ENCODE results near the gene VPS26B. TPM values are rescaled to one million over a fixed set of nuclear protein-coding genes. Genes with fewer than 3 reads are reported as not detected.

Gene VPS26B
- total and polyA plus RNA-seq, 5 donors: 18.7 to 38.0 (median 34.2) TPM

GRCh38 chr11:134206185-134206584 is 18.3 kb upstream of the VPS26B start:
- no peak overlapping the region for H3K4me3 ChIP-seq (ENCODE audit: low read length)
- WGBS: 94% methylated on average over 5 of the region's 5 CpGs
- DNase-seq: no peak
- H3K27me3 ChIP-seq (ENCODE audit: control insufficient read depth, insufficient read depth): no peaks in the 10 kb centered on the region
- no peak overlapping the region for H3K27ac ChIP-seq (ENCODE audit: low read length)
- no peaks in the 10 kb centered on the region for H3K4me1 ChIP-seq (ENCODE audit: control insufficient read depth, insufficient read depth, low read length)
- no peak for ATAC-seq
- intact Hi-C loops (cut with DNase I): no loop called here
- H3K9me3 ChIP-seq (ENCODE audit: control insufficient read depth, low read length): no peaks in the 10 kb centered on the region

DNA sequence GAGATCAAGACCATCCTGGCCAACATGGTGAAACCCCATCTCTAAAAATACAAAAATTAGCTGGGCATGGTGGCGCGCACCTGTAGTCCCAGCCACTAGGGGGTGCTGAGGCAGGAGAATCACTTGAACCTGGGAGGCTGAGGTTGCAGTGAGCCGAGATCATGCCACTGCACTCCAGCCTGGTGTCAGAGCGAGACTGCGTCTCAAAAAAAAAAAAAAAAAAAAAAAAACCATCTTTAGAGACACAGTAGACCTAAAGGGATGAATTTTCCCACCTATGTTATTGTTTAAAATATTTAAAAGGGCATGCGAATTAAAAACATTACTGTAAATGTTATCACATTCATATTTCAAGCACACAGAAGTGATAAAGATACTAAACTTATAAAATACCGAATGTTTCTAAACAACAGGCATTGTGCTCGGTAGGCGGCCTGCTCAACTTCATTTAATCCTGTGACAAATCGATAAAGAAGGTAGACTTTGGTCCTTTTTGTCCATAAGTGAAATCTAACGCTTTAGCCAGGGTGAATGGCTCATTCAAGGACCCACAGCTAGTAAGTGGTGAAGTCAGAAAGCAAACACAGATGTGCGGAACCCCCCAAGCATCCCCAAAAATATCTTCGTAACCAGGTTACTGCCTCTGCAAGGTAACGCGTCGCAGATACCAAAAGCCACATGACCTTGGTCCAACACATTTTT is 16.8 kb upstream of the VPS26B start:
- Histone ChIP-seq H3K27ac (ENCODE audit: low read length) (no peak overlapping the region), H3K27me3 (ENCODE audit: control insufficient read depth, insufficient read depth) (no peaks in the 10 kb centered on the region), H3K9me3 (ENCODE audit: control insufficient read depth, low read length) (no peaks in the 10 kb centered on the region), H3K4me1 (ENCODE audit: control insufficient read depth, insufficient read depth, low read length) (no peaks in the 10 kb centered on the region), H3K4me3 (ENCODE audit: low read length) (no peak overlapping the region)
- intact Hi-C loops (cut with DNase I): no loop called here
- ATAC-seq: no peak
- DNase-seq: peak; percentile 38 to 62 (median 49)
- WGBS: 87% methylated on average over 16 of the region's 16 CpGs

GRCh38 chr11:134215836-134216235 is 8.6 kb upstream of the VPS26B start:
- Histone ChIP-seq H3K9me3 (ENCODE audit: control insufficient read depth, low read length) (no peaks in the 10 kb centered on the region), H3K27ac (ENCODE audit: low read length) (no peak overlapping the region), H3K4me3 (ENCODE audit: low read length) (no peak overlapping the region), H3K4me1 (ENCODE audit: control insufficient read depth, insufficient read depth, low read length) (no peaks in the 10 kb centered on the region), H3K27me3 (ENCODE audit: control insufficient read depth, insufficient read depth) (no peaks in the 10 kb centered on the region)
- intact Hi-C loops (cut with DNase I): no loop called here
- no peak for DNase-seq
- no peak for ATAC-seq
- 94% methylated on average over 7 of the region's 7 CpGs for WGBS

- Histone ChIP-seq H3K4me1 (ENCODE audit: control insufficient read depth, insufficient read depth, low read length) (no peaks in the 10 kb centered on the region), H3K27me3 (ENCODE audit: control insufficient read depth, insufficient read depth) (no peaks in the 10 kb centered on the region), H3K27ac (ENCODE audit: low read length) (no peak overlapping the region), H3K4me3 (ENCODE audit: low read length) (no peak overlapping the region), H3K9me3 (ENCODE audit: control insufficient read depth, low read length) (no peaks in the 10 kb centered on the region)
- 91% methylated on average over 3 of the region's 3 CpGs for WGBS
- intact Hi-C loops (cut with DNase I): no loop called here
- no peak for DNase-seq
- ATAC-seq: no peak
Observed at GRCh38 chr11:134216816-134217215, 7.7 kb upstream of the VPS26B start.

DNA sequence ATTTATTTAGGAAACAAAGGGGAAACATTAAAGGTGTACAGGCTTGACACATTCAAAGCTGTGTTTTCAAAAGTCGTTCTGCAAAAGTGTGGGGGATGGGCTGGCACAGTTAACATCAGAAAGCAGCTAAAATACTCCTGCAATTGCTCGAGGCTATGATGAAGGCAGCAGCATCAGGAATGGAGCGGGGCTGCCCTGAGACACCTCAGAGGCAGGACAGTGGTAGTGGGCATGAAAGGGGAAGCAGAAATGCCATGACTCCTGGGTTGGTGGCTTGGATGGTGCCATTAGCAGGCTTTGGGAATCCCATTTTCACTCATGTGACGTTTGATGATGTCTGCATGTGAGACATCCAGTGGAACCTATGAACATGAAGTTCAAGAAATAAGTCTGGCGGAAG is 1.4 kb upstream of the VPS26B start:
- Histone ChIP-seq H3K4me1 (ENCODE audit: control insufficient read depth, insufficient read depth, low read length) (peaks cover 5% of the 10 kb centered on the region), H3K4me3 (ENCODE audit: low read length) (peak overlapping the region; percentile 85), H3K9me3 (ENCODE audit: control insufficient read depth, low read length) (no peaks in the 10 kb centered on the region), H3K27ac (ENCODE audit: low read length) (no peak overlapping the region), H3K27me3 (ENCODE audit: control insufficient read depth, insufficient read depth) (no peaks in the 10 kb centered on the region)
- DNase-seq: no peak
- intact Hi-C loops (cut with DNase I): no loop called here
- no peak for ATAC-seq
- 7% methylated on average over 5 of the region's 5 CpGs for WGBS

- peak; percentile 73 to 91 (median 88) for DNase-seq
- peak overlapping the region; percentile 85 for H3K4me3 ChIP-seq (ENCODE audit: low read length)
- peaks cover 12% of the 10 kb centered on the region for H3K4me1 ChIP-seq (ENCODE audit: control insufficient read depth, insufficient read depth, low read length)
- no peaks in the 10 kb centered on the region for H3K9me3 ChIP-seq (ENCODE audit: control insufficient read depth, low read length)
- WGBS: under 1% methylated on average over 93 of the region's 93 CpGs
- intact Hi-C loops (cut with DNase I): no loop called here
- ATAC-seq: peak; percentile 41 to 49
- peak overlapping the region; percentile 73 for H3K27ac ChIP-seq (ENCODE audit: low read length)
- H3K27me3 ChIP-seq (ENCODE audit: control insufficient read depth, insufficient read depth): no peaks in the 10 kb centered on the region
Observed at GRCh38 chr11:134224710-134225664, 516 bp downstream of the VPS26B start.

GRCh38 chr11:134226806-134227325 is 2.4 kb downstream of the VPS26B start:
- ATAC-seq (no peak), DNase-seq (no peak)
- Histone ChIP-seq H3K27ac (ENCODE audit: low read length) (no peak overlapping the region), H3K4me3 (ENCODE audit: low read length) (no peak overlapping the region), H3K9me3 (ENCODE audit: control insufficient read depth, low read length) (no peaks in the 10 kb centered on the region), H3K4me1 (ENCODE audit: control insufficient read depth, insufficient read depth, low read length) (peaks cover 14% of the 10 kb centered on the region), H3K27me3 (ENCODE audit: control insufficient read depth, insufficient read depth) (no peaks in the 10 kb centered on the region)
- WGBS: 80% methylated on average over 5 of the region's 5 CpGs
- intact Hi-C loops (cut with DNase I): no loop called here

DNA sequence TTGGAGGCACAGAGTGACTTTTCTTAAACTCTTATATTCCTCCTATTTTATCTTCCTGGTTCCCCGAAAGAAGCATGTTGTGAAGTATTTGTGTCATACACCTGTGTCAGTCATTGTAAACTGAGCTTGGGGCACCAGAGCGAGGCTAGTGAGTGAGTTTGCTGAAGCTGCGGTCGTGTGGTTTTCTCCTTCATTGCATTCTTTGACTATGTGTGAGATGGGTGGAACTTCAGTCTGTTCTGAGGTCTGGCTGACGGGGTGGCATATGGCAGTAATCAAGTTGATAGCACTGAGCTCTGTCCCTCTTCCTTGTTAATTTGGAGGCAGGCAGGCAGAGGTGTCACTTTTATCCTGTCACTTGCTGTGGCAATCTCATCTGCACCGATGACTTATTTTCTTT is 4.2 kb downstream of the VPS26B start:
- 84% methylated on average over 6 of the region's 6 CpGs for WGBS
- Histone ChIP-seq H3K9me3 (ENCODE audit: control insufficient read depth, low read length) (no peaks in the 10 kb centered on the region), H3K27me3 (ENCODE audit: control insufficient read depth, insufficient read depth) (no peaks in the 10 kb centered on the region), H3K4me3 (ENCODE audit: low read length) (no peak overlapping the region), H3K27ac (ENCODE audit: low read length) (no peak overlapping the region), H3K4me1 (ENCODE audit: control insufficient read depth, insufficient read depth, low read length) (peaks cover 10% of the 10 kb centered on the region)
- intact Hi-C loops (cut with DNase I): no loop called here
- DNase-seq (no peak), ATAC-seq (no peak)

GRCh38 chr11:134229126-134229790 is 4.8 kb downstream of the VPS26B start:
- intact Hi-C loops (cut with DNase I): no loop called here
- Histone ChIP-seq H3K27me3 (ENCODE audit: control insufficient read depth, insufficient read depth) (no peaks in the 10 kb centered on the region), H3K4me3 (ENCODE audit: low read length) (no peak overlapping the region), H3K4me1 (ENCODE audit: control insufficient read depth, insufficient read depth, low read length) (peaks cover 10% of the 10 kb centered on the region), H3K27ac (ENCODE audit: low read length) (no peak overlapping the region), H3K9me3 (ENCODE audit: control insufficient read depth, low read length) (no peaks in the 10 kb centered on the region)
- WGBS: 71% methylated on average over 6 of the region's 6 CpGs
- DNase-seq: no peak
- ATAC-seq: no peak

- Histone ChIP-seq H3K9me3 (ENCODE audit: control insufficient read depth, low read length) (no peaks in the 10 kb centered on the region), H3K27ac (ENCODE audit: low read length) (no peak overlapping the region), H3K27me3 (ENCODE audit: control insufficient read depth, insufficient read depth) (no peaks in the 10 kb centered on the region), H3K4me3 (ENCODE audit: low read length) (no peak overlapping the region), H3K4me1 (ENCODE audit: control insufficient read depth, insufficient read depth, low read length) (peaks cover 10% of the 10 kb centered on the region)
- ATAC-seq (no peak), DNase-seq (peak in 1 of 3 donors; percentile 40)
- 52% methylated on average over 4 of the region's 4 CpGs for WGBS
- intact Hi-C loops (cut with DNase I): no loop called here
Observed at GRCh38 chr11:134230339-134230738, 5.9 kb downstream of the VPS26B start.

Measured in right cardiac atrium (tissue), 5 donors.